Lower leg skin (tissue), 4 donors: Measurements from ENCODE around the gene FBXL19. TPM values are rescaled to one million over a fixed set of nuclear protein-coding genes. Genes with fewer than 3 reads are reported as not detected.

ENCODE experiments used
- DNase-seq, 2 donors: peaks; one replicate each; pipeline ENCODE4 v3.0.0-alpha.2; 2019; ENCODE audit warnings: low spot score in 2 of 2
- H3K4me3 ChIP-seq: fragments of 200-600 bp; sonication (generic); 2 replicates; pipeline ENCODE4 v1.5.1; 2017; ENCODE audit warnings: mild to moderate bottlenecking, low read depth; ENCODE audit not compliant: poor library complexity, severe bottlenecking
- CTCF ChIP-seq, 3 donors: fragments of 450-650 bp; IDR thresholded peaks; one replicate each; pipeline ENCODE4 v1.5.1; 2016; ENCODE audit warnings: antibody characterized with exemption in 3 of 3, mild to moderate bottlenecking in 3 of 3, moderate library complexity in 2 of 3
- POLR2A ChIP-seq, 2 donors: fragments of 450-650 bp; IDR thresholded peaks; one replicate each; pipeline ENCODE4 v1.6.1; 2016 to 2017; ENCODE audit warnings: antibody characterized with exemption in 2 of 2, mild to moderate bottlenecking in 1 of 2, moderate library complexity in 1 of 2
- WGBS, 2 donors: methylation state at CpG; one replicate each; pipeline ENCODE4 v1.1.5; 2018; 5-methylcytosine and 5-hydroxymethylcytosine counted together
- intact Hi-C: fragments of 100-400 bp; cut with DNase I; formaldehyde crosslinking; loops from one replicate; pipeline ENCODE4 v1.15.0; 2023; ENCODE audit warnings: low total_unique reads
- total RNA-seq, 4 donors: library from RNA; depleted of rRNA; stranded (reverse); fragments of >200 nt; gene quantifications; one replicate each; pipeline ENCODE4 v1.1.0, GENCODE V29; 2016

FBXL19 gene
- total RNA-seq, 4 donors from 2014 or later, result 17.7 to 25.1 (median 22.1) TPM

GRCh38 chr16:30942426-30942806 is 19.0 kb downstream of the FBXL19 start:
- 81 to 85% methylated on average over 4 of the region's 4 CpGs for WGBS, 2 donors
- no peak for DNase-seq
- H3K4me3 ChIP-seq, result no peak overlapping the region
- intact Hi-C loops, result no loop called here
- no peak for TF ChIP-seq POLR2A (IDR thresholded peaks at IDR 0.05)
- no peak for TF ChIP-seq CTCF (IDR thresholded peaks at IDR 0.05)

- no peak for DNase-seq
- TF ChIP-seq POLR2A (IDR thresholded peaks at IDR 0.05) (no peak), CTCF (IDR thresholded peaks at IDR 0.05) (no peak)
- H3K4me3 ChIP-seq, result no peak overlapping the region
- intact Hi-C loops, result no loop called here
Observed at GRCh38 chr16:30944352-30944751, 21.0 kb downstream of the FBXL19 start.

GRCh38 chr16:30946671-30947540 is 23.5 kb downstream of the FBXL19 start:
- WGBS, 2 donors, result 91 to 92% methylated on average over 38 of the region's 38 CpGs
- TF ChIP-seq POLR2A (IDR thresholded peaks at IDR 0.05) (no peak), CTCF (IDR thresholded peaks at IDR 0.05) (no peak)
- DNase-seq, result peak in 1 of 2 donors; percentile 88
- intact Hi-C loops, result no loop called here
- no peak overlapping the region for H3K4me3 ChIP-seq

GRCh38 chr16:30947541-30947858 is 24.1 kb downstream of the FBXL19 start:
- no peak for TF ChIP-seq POLR2A (IDR thresholded peaks at IDR 0.05)
- H3K4me3 ChIP-seq, result no peak overlapping the region
- DNase-seq, result no peak
- intact Hi-C loops, result no loop called here
- WGBS, 2 donors, result 84 to 87% methylated on average over 3 of the region's 3 CpGs

GRCh38 chr16:30947859-30948666 is 24.7 kb downstream of the FBXL19 start:
- intact Hi-C loops, result no loop called here
- no peak for TF ChIP-seq CTCF (IDR thresholded peaks at IDR 0.05)
- TF ChIP-seq POLR2A (IDR thresholded peaks at IDR 0.05), result no peak
- peak; percentile 86 to 96 for DNase-seq
- WGBS, 2 donors, result 33 to 47% methylated on average over 33 to 44 of the region's 44 CpGs
- peak overlapping the region; percentile 92 for H3K4me3 ChIP-seq
